ENCODE data around the gene CDK14.

Gene CDK14

DNA sequence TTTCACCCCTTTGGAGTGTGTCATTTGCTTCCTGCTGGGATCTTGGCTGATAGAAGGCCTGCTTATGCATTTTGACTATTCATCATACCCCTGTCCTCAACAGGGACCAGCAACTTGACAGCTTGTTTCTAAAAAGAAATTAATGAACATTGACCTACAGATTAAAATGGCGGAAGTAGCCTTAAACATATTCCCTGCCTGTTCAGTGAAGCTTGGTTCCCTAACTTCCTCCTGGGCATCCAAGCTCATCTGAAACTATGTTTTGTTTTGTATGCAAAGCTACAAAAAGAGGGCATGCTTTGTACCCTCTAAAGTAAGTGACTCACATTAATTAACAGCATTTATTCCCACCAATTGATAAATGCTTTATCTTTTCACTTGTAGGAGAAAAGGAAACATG, 26.8 kb upstream of the CDK14 start:
- Histone ChIP-seq H3K9me3 (ENCODE audit: insufficient read depth, low read length, severe bottlenecking) (no peaks in the 10 kb centered on the region), H3K79me2 (ENCODE audit: insufficient read depth, low read length) (no peaks in the 10 kb centered on the region), H2AFZ (ENCODE audit: low read depth, low read length) (no peak overlapping the region), H4K20me1 (ENCODE audit: insufficient read depth, low read length) (no peaks in the 10 kb centered on the region), H3K27me3 (ENCODE audit: insufficient read depth, low read length, poor library complexity) (no peaks in the 10 kb centered on the region), H3K4me2 (ENCODE audit: insufficient read depth, low read length) (no peak overlapping the region), H3K27ac (ENCODE audit: low read length) (no peak overlapping the region), H3K36me3 (ENCODE audit: insufficient read depth, low read length) (no peaks in the 10 kb centered on the region), H3K9ac (ENCODE audit: low read depth, low read length) (no peak overlapping the region), H3K4me1 (ENCODE audit: insufficient read depth, low read length) (no peaks in the 10 kb centered on the region), H3K4me3 (ENCODE audit: low read depth in 1 of 2, low read length in 2 of 2) (no peak overlapping the region)
- TF ChIP-seq, protein P1, sequence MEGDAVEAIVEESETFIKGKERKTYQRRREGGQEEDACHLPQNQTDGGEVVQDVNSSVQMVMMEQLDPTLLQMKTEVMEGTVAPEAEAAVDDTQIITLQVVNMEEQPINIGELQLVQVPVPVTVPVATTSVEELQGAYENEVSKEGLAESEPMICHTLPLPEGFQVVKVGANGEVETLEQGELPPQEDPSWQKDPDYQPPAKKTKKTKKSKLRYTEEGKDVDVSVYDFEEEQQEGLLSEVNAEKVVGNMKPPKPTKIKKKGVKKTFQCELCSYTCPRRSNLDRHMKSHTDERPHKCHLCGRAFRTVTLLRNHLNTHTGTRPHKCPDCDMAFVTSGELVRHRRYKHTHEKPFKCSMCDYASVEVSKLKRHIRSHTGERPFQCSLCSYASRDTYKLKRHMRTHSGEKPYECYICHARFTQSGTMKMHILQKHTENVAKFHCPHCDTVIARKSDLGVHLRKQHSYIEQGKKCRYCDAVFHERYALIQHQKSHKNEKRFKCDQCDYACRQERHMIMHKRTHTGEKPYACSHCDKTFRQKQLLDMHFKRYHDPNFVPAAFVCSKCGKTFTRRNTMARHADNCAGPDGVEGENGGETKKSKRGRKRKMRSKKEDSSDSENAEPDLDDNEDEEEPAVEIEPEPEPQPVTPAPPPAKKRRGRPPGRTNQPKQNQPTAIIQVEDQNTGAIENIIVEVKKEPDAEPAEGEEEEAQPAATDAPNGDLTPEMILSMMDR (IDR thresholded peaks at IDR 0.05; ENCODE audit: borderline replicate concordance, extremely low read depth, low read length, poor library complexity, severe bottlenecking), result no peak
- TF ChIP-seq EZH2 (IDR thresholded peaks at IDR 0.05; ENCODE audit: borderline replicate concordance, low read depth, low read length, severe bottlenecking), result no peak
- ATAC-seq (ENCODE audit: insufficient read depth, low read depth) (no peak), DNase-seq (no peak)

DNA sequence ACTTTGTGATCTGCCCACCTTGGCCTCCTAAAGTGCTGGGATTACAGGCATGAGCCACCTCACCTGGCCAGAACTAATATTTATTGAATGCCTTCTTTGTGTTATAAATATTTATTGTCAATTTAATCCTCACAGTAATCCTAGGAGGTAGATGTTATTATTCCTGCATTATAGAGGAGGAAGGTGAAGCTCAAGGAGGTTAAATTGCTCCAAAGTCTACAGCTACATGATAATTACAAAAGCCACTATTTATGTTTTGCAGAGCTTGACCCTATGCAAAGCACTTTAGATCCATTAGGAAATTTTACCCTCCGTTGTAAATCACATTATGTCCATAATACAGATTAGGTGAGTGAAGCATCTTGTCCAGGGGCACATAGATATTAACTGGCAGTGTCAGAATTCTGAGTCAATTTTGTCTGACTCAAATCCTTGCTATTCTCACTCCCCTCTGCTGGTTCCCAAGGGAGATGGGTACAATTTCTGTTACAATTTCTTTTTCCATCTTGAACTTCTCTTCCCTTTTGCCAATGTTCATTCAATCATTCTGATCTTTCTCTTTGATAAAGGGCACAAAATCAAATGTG, 25.7 kb upstream of the CDK14 start:
- no peak for ATAC-seq (ENCODE audit: insufficient read depth, low read depth)
- Histone ChIP-seq H3K36me3 (ENCODE audit: insufficient read depth, low read length) (no peaks in the 10 kb centered on the region), H3K27me3 (ENCODE audit: insufficient read depth, low read length, poor library complexity) (no peaks in the 10 kb centered on the region), H3K4me3 (ENCODE audit: low read depth in 1 of 2, low read length in 2 of 2) (no peak overlapping the region), H4K20me1 (ENCODE audit: insufficient read depth, low read length) (no peaks in the 10 kb centered on the region), H3K9me3 (ENCODE audit: insufficient read depth, low read length, severe bottlenecking) (no peaks in the 10 kb centered on the region), H3K79me2 (ENCODE audit: insufficient read depth, low read length) (no peaks in the 10 kb centered on the region), H3K4me1 (ENCODE audit: insufficient read depth, low read length) (no peaks in the 10 kb centered on the region), H3K27ac (ENCODE audit: low read length) (no peak overlapping the region), H3K9ac (ENCODE audit: low read depth, low read length) (no peak overlapping the region), H2AFZ (ENCODE audit: low read depth, low read length) (no peak overlapping the region), H3K4me2 (ENCODE audit: insufficient read depth, low read length) (no peak overlapping the region)
- no peak for DNase-seq
- no peak for TF ChIP-seq EZH2 (IDR thresholded peaks at IDR 0.05; ENCODE audit: borderline replicate concordance, low read depth, low read length, severe bottlenecking)
- TF ChIP-seq, protein P1 (IDR thresholded peaks at IDR 0.05; ENCODE audit: borderline replicate concordance, extremely low read depth, low read length, poor library complexity, severe bottlenecking), result no peak

DNA sequence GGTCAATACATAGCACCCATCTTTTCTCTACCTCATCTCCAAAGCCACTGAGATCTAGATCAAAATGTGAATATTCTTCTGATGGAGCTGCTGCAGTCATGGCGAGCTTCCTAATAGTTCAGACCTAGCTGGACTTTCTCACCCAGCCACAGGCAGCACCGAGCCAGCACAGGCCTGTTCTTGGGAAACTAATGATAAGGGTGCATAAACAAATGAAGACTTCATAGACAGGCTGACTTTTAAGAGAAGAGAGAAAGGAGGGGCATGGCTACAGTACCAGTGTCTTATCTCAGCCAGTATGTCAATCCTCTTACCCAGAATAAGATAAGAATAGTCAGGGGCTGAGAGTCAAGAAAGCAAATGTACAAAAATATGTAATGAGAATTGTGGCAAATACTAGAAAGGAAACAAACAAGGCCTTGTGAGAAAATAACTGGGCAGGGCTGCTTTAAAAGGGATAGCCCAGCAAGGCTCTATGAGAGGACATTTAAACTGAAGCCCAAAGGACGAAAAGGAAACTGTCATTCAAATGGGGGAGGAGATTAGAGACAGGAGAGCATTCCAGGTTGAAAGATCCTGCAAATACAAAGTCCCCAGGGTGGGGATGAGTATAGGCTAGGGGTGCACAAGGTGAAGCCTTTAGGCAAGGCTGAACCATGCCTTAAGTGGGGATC, 21.8 kb upstream of the CDK14 start:
- H3K27ac ChIP-seq (ENCODE audit: low read length), result no peak overlapping the region
- TF ChIP-seq EZH2 (IDR thresholded peaks at IDR 0.05; ENCODE audit: borderline replicate concordance, low read depth, low read length, severe bottlenecking), result no peak
- TF ChIP-seq, protein P1 (IDR thresholded peaks at IDR 0.05; ENCODE audit: borderline replicate concordance, extremely low read depth, low read length, poor library complexity, severe bottlenecking), result no peak
- no peaks in the 10 kb centered on the region for H3K36me3 ChIP-seq (ENCODE audit: insufficient read depth, low read length)
- no peak overlapping the region for H3K4me2 ChIP-seq (ENCODE audit: insufficient read depth, low read length)
- no peaks in the 10 kb centered on the region for H3K4me1 ChIP-seq (ENCODE audit: insufficient read depth, low read length)
- H2AFZ ChIP-seq (ENCODE audit: low read depth, low read length), result no peak overlapping the region
- DNase-seq (no peak), ATAC-seq (ENCODE audit: insufficient read depth, low read depth) (no peak)
- H3K9ac ChIP-seq (ENCODE audit: low read depth, low read length), result no peak overlapping the region
- no peaks in the 10 kb centered on the region for H3K9me3 ChIP-seq (ENCODE audit: insufficient read depth, low read length, severe bottlenecking)
- H4K20me1 ChIP-seq (ENCODE audit: insufficient read depth, low read length), result no peaks in the 10 kb centered on the region
- H3K27me3 ChIP-seq (ENCODE audit: insufficient read depth, low read length, poor library complexity), result no peaks in the 10 kb centered on the region
- H3K79me2 ChIP-seq (ENCODE audit: insufficient read depth, low read length), result no peaks in the 10 kb centered on the region
- H3K4me3 ChIP-seq (ENCODE audit: low read depth in 1 of 2, low read length in 2 of 2), result no peak overlapping the region

Data from DND-41 (cell line).